ENCODE results near the gene HAUS3.

DNA sequence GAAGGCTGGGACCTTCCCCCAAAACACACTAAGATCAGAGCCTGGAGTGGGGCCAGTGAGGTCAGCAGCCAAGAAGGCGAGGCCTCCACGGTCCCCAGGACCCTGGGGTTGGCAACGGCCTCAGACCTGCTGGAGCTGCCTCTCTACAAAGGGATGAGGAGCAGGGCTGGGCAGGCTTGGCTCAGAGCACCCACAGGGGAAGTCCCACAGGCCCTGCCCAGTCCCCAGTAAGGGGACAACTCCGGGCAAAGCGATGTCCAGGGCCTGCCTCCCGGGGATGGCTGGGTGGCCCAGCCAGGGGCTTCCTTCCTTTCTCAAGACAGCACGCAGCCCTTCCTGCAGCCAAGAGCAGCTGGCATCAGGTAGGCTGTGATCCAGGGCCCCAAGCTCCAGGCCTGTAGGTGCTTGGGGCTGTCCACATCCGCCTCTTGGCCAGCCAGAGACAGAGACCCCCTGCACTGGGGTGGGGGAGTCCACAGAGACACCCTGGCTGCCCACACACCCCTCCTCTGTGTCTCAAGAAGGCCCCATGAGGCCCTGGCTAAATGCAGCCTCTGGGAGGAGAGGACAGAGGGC lies 14.3 kb upstream of the HAUS3 start:
- TF ChIP-seq, protein P1, sequence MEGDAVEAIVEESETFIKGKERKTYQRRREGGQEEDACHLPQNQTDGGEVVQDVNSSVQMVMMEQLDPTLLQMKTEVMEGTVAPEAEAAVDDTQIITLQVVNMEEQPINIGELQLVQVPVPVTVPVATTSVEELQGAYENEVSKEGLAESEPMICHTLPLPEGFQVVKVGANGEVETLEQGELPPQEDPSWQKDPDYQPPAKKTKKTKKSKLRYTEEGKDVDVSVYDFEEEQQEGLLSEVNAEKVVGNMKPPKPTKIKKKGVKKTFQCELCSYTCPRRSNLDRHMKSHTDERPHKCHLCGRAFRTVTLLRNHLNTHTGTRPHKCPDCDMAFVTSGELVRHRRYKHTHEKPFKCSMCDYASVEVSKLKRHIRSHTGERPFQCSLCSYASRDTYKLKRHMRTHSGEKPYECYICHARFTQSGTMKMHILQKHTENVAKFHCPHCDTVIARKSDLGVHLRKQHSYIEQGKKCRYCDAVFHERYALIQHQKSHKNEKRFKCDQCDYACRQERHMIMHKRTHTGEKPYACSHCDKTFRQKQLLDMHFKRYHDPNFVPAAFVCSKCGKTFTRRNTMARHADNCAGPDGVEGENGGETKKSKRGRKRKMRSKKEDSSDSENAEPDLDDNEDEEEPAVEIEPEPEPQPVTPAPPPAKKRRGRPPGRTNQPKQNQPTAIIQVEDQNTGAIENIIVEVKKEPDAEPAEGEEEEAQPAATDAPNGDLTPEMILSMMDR (conservative IDR thresholded peaks at IDR 0.05; ENCODE audit: low read depth, low read length), result no peak
- no peak for TF ChIP-seq EZH2 (IDR thresholded peaks at IDR 0.05; ENCODE audit: low read length, unreplicated experiment)
- TF ChIP-seq EZH2phosphoT487 (IDR thresholded peaks at IDR 0.05; ENCODE audit: borderline replicate concordance, low read length), result no peak
